ENCODE results near the gene KREMEN2.

KREMEN2 gene

GRCh38 chr16:2966043-2966807, 2.1 kb downstream of the KREMEN2 start:
- peaks cover 11% of the 10 kb centered on the region for H3K4me1 ChIP-seq (ENCODE audit: control insufficient read depth, insufficient read depth, low read length)
- no peak for DNase-seq (ENCODE audit: low read depth, low spot score)
- H3K27me3 ChIP-seq (ENCODE audit: control insufficient read depth, insufficient read depth, low read length), result no peaks in the 10 kb centered on the region; the same call in 1 of the 2 replicates
- no peaks in the 10 kb centered on the region for H3K9me3 ChIP-seq (ENCODE audit: control insufficient read depth, insufficient read depth, low read length)
- H3K27ac ChIP-seq (ENCODE audit: low read length), result no peak overlapping the region
- H3K4me3 ChIP-seq (ENCODE audit: low read length), result no peak overlapping the region; the same call in 1 of the 2 replicates
- no CpG with 5 or more reads among the region's 39 CpGs for WGBS (ENCODE audit: insufficient coverage, insufficient read length)
- H3K36me3 ChIP-seq (ENCODE audit: control insufficient read depth, insufficient read depth, low read length), result no peaks in the 10 kb centered on the region; the same call in 1 of the 2 replicates

GRCh38 chr16:2966808-2967191, 2.7 kb downstream of the KREMEN2 start:
- DNase-seq (ENCODE audit: low read depth, low spot score), result no peak
- Histone ChIP-seq H3K9me3 (ENCODE audit: control insufficient read depth, insufficient read depth, low read length) (no peaks in the 10 kb centered on the region), H3K27ac (ENCODE audit: low read length) (no peak overlapping the region), H3K36me3 (ENCODE audit: control insufficient read depth, insufficient read depth, low read length) (peaks cover 2% of the 10 kb centered on the region; the same call in 1 of the 2 replicates), H3K4me1 (ENCODE audit: control insufficient read depth, insufficient read depth, low read length) (peaks cover 11% of the 10 kb centered on the region), H3K4me3 (ENCODE audit: low read length) (peak overlapping the region; percentile 22; the same call in 1 of the 2 replicates), H3K27me3 (ENCODE audit: control insufficient read depth, insufficient read depth, low read length) (no peaks in the 10 kb centered on the region; the same call in 1 of the 2 replicates)
- WGBS (ENCODE audit: insufficient coverage, insufficient read length), result no CpG with 5 or more reads among the region's 46 CpGs

- no peak for DNase-seq (ENCODE audit: low read depth, low spot score)
These were observed 3.1 kb downstream of the KREMEN2 start for GRCh38 chr16:2967211-2967631.

GRCh38 chr16:2967721-2968161, 3.7 kb downstream of the KREMEN2 start:
- Histone ChIP-seq H3K9me3 (ENCODE audit: control insufficient read depth, insufficient read depth, low read length) (no peaks in the 10 kb centered on the region), H3K27me3 (ENCODE audit: control insufficient read depth, insufficient read depth, low read length) (no peaks in the 10 kb centered on the region; the same call in 1 of the 2 replicates), H3K27ac (ENCODE audit: low read length) (no peak overlapping the region), H3K4me1 (ENCODE audit: control insufficient read depth, insufficient read depth, low read length) (peaks cover 6% of the 10 kb centered on the region), H3K36me3 (ENCODE audit: control insufficient read depth, insufficient read depth, low read length) (peaks cover 9% of the 10 kb centered on the region; the same call in 1 of the 2 replicates), H3K4me3 (ENCODE audit: low read length) (no peak overlapping the region)
- DNase-seq (ENCODE audit: low read depth, low spot score), result no peak
- WGBS (ENCODE audit: insufficient coverage, insufficient read length), result no CpG with 5 or more reads among the region's 33 CpGs

More at GRCh38 chr16:2967211-2967631, 3.1 kb downstream of the KREMEN2 start:
- Histone ChIP-seq H3K4me3 (ENCODE audit: low read length) (peak overlapping the region; percentile 22; the same call in 1 of the 2 replicates), H3K36me3 (ENCODE audit: control insufficient read depth, insufficient read depth, low read length) (peaks cover 6% of the 10 kb centered on the region; the same call in 1 of the 2 replicates), H3K27me3 (ENCODE audit: control insufficient read depth, insufficient read depth, low read length) (no peaks in the 10 kb centered on the region; the same call in 1 of the 2 replicates), H3K4me1 (ENCODE audit: control insufficient read depth, insufficient read depth, low read length) (peaks cover 9% of the 10 kb centered on the region), H3K9me3 (ENCODE audit: control insufficient read depth, insufficient read depth, low read length) (no peaks in the 10 kb centered on the region), H3K27ac (ENCODE audit: low read length) (no peak overlapping the region)
- whole genome bisulfite sequencing (ENCODE audit: insufficient coverage, insufficient read length), result no CpG with 5 or more reads among the region's 51 CpGs

GRCh38 chr16:2968368-2968737, 4.3 kb downstream of the KREMEN2 start:
- no peak for DNase-seq (ENCODE audit: low read depth, low spot score)
- peaks cover 9% of the 10 kb centered on the region; the same call in 1 of the 2 replicates for H3K36me3 ChIP-seq (ENCODE audit: control insufficient read depth, insufficient read depth, low read length)
- no peaks in the 10 kb centered on the region; the same call in 1 of the 2 replicates for H3K27me3 ChIP-seq (ENCODE audit: control insufficient read depth, insufficient read depth, low read length)
- H3K9me3 ChIP-seq (ENCODE audit: control insufficient read depth, insufficient read depth, low read length), result no peaks in the 10 kb centered on the region
- WGBS (ENCODE audit: insufficient coverage, insufficient read length), result no CpG with 5 or more reads among the region's 18 CpGs
- peak overlapping the region; percentile 92; the same call in 1 of the 2 replicates for H3K4me3 ChIP-seq (ENCODE audit: low read length)
- H3K27ac ChIP-seq (ENCODE audit: low read length), result no peak overlapping the region
- H3K4me1 ChIP-seq (ENCODE audit: control insufficient read depth, insufficient read depth, low read length), result peaks cover 6% of the 10 kb centered on the region

GRCh38 chr16:2968738-2969544, 4.9 kb downstream of the KREMEN2 start, which contains the start of gene PAQR4:
PAQR4 (plus strand) TSS chr16:2969348; CDS start chr16:2969675, 327 bp downstream.
- Histone ChIP-seq H3K27ac (ENCODE audit: low read length) (no peak within 1 kb of the TSS), H3K4me1 (ENCODE audit: control insufficient read depth, insufficient read depth, low read length) (peaks cover 6% of the 10 kb centered on the region), H3K27me3 (ENCODE audit: control insufficient read depth, insufficient read depth, low read length) (no peaks in the 10 kb centered on the region; the same call in 1 of the 2 replicates), H3K36me3 (ENCODE audit: control insufficient read depth, insufficient read depth, low read length) (peaks cover 13% of the 10 kb centered on the region; the same call in 1 of the 2 replicates), H3K9me3 (ENCODE audit: control insufficient read depth, insufficient read depth, low read length) (no peaks in the 10 kb centered on the region), H3K4me3 (ENCODE audit: low read length) (peak within 1 kb of the TSS; percentile 92)
- DNase-seq (ENCODE audit: low read depth, low spot score), result no peak
- WGBS (ENCODE audit: insufficient coverage, insufficient read length), result no CpG with 5 or more reads among the region's 98 CpGs

- no CpG with 5 or more reads among the region's 83 CpGs for WGBS (ENCODE audit: insufficient coverage, insufficient read length)
- no peaks in the 10 kb centered on the region for H3K9me3 ChIP-seq (ENCODE audit: control insufficient read depth, insufficient read depth, low read length)
- H3K27me3 ChIP-seq (ENCODE audit: control insufficient read depth, insufficient read depth, low read length), result no peaks in the 10 kb centered on the region; the same call in 1 of the 2 replicates
- H3K4me3 ChIP-seq (ENCODE audit: low read length), result peak overlapping the region; percentile 92
- DNase-seq (ENCODE audit: low read depth, low spot score), result no peak
- H3K4me1 ChIP-seq (ENCODE audit: control insufficient read depth, insufficient read depth, low read length), result peaks cover 6% of the 10 kb centered on the region
- peaks cover 22% of the 10 kb centered on the region for H3K36me3 ChIP-seq (ENCODE audit: control insufficient read depth, insufficient read depth, low read length)
- no peak overlapping the region for H3K27ac ChIP-seq (ENCODE audit: low read length)
These were observed 5.8 kb downstream of the KREMEN2 start for GRCh38 chr16:2969545-2970521.

- H3K4me3 ChIP-seq (ENCODE audit: low read length), result peak overlapping the region; percentile 92; the same call in 1 of the 2 replicates
- WGBS (ENCODE audit: insufficient coverage, insufficient read length), result no CpG with 5 or more reads among the region's 6 CpGs
- H3K9me3 ChIP-seq (ENCODE audit: control insufficient read depth, insufficient read depth, low read length), result no peaks in the 10 kb centered on the region
- no peak overlapping the region for H3K27ac ChIP-seq (ENCODE audit: low read length)
- DNase-seq (ENCODE audit: low read depth, low spot score), result no peak
- peaks cover 29% of the 10 kb centered on the region for H3K36me3 ChIP-seq (ENCODE audit: control insufficient read depth, insufficient read depth, low read length)
- H3K4me1 ChIP-seq (ENCODE audit: control insufficient read depth, insufficient read depth, low read length), result peaks cover 6% of the 10 kb centered on the region
- no peaks in the 10 kb centered on the region; the same call in 1 of the 2 replicates for H3K27me3 ChIP-seq (ENCODE audit: control insufficient read depth, insufficient read depth, low read length)
These were observed 6.5 kb downstream of the KREMEN2 start for GRCh38 chr16:2970563-2970962.

- Histone ChIP-seq H3K36me3 (ENCODE audit: control insufficient read depth, insufficient read depth, low read length) (peaks cover 37% of the 10 kb centered on the region), H3K27ac (ENCODE audit: low read length) (no peak overlapping the region)
- WGBS (ENCODE audit: insufficient coverage, insufficient read length), result no CpG with 5 or more reads among the region's 35 CpGs
These were observed 7.3 kb downstream of the KREMEN2 start for GRCh38 chr16:2971134-2971984.

More at GRCh38 chr16:2971134-2971984, 7.3 kb downstream of the KREMEN2 start:
- H3K27me3 ChIP-seq (ENCODE audit: control insufficient read depth, insufficient read depth, low read length), result no peaks in the 10 kb centered on the region; the same call in 1 of the 2 replicates
- H3K4me1 ChIP-seq (ENCODE audit: control insufficient read depth, insufficient read depth, low read length), result peaks cover 6% of the 10 kb centered on the region
- H3K9me3 ChIP-seq (ENCODE audit: control insufficient read depth, insufficient read depth, low read length), result no peaks in the 10 kb centered on the region
- no peak overlapping the region for H3K4me3 ChIP-seq (ENCODE audit: low read length)
- no peak for DNase-seq (ENCODE audit: low read depth, low spot score)

Data from iPS DF 6.9 (cell line).